Measurements from ENCODE around the gene HOXB9.

Gene HOXB9

DNA sequence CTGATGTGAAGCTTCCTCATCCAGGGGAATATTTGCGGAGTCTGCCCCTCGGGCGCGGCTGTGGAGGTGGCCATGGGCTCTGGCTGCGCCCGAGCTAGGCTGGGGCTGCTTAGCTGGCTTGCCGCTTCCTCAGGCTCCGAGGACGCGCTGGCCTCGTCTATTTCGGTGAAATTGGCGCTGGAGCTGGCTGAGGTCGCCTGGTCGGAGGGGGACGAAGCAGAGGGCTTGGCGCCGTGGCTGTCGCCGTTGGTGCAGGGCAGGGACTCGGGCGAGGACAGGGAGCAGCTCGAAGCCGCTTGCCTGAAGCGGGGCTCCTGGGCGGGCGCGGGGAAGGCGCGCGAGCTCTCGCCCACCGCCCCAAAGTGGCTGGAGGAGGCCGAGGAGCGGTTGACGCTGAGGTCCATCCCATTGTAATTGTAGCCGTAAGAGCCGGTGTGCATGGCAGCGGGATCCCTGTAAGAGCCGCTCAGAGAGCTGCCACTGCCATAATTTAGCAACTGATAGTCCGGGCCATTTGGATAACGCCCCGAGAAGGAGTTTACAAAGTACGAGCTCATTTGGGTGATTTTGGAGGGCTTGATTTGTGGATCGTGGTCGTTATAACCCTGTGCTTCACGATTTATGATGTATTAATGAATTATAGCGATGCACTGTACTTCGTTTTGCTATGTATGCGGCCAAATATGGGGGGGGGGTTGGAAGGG is 32.9 kb downstream of the HOXB9 start, which contains the start of gene HOXB5:
TSS of gene HOXB5 (minus strand) at position 654 of the 704 bp plus-strand sequence. CDS start at position 557, 97 bp downstream.
- no peak for TF ChIP-seq CTCF (IDR thresholded peaks at IDR 0.05; ENCODE audit: control insufficient read depth, extremely low read depth, insufficient read depth)
- no peak for DNase-seq (ENCODE audit: low read depth)
- H3K4me3 ChIP-seq (ENCODE audit: low read depth, low read length): no peak within 1 kb of the TSS

DNA sequence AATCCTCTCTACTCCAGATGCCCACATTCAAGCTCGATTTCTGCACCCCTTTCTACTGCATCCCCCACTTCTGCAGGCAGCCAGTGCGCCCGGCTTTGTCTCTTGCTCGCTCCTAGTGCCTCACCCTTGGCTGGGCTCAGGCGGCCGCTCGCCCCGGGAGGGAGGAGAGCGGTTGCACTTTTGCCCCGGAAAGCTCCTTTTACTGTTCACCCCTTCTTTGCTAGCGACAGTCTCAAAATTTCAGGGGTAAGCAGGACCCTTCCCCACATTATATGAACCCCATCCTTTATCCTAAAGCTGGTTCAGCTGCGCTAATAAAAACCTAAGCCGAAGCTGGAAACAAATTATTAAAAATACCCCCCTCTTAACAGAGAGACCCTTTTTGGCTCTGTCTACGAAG is 33.6 kb downstream of the HOXB9 start:
- no peak for TF ChIP-seq CTCF (IDR thresholded peaks at IDR 0.05; ENCODE audit: control insufficient read depth, extremely low read depth, insufficient read depth)
- H3K4me3 ChIP-seq (ENCODE audit: low read depth, low read length): no peak overlapping the region
- no peak for DNase-seq (ENCODE audit: low read depth)

GRCh38 chr17:48592057-48592514 is 34.1 kb downstream of the HOXB9 start:
- DNase-seq (ENCODE audit: low read depth): no peak

GRCh38 chr17:48591255-48592056 is 34.7 kb downstream of the HOXB9 start:
- no peak for DNase-seq (ENCODE audit: low read depth)
- TF ChIP-seq CTCF (IDR thresholded peaks at IDR 0.05; ENCODE audit: control insufficient read depth, extremely low read depth, insufficient read depth): no peak
- no peak overlapping the region for H3K4me3 ChIP-seq (ENCODE audit: low read depth, low read length)

More at GRCh38 chr17:48592057-48592514, 34.1 kb downstream of the HOXB9 start:
- no peak for TF ChIP-seq CTCF (IDR thresholded peaks at IDR 0.05; ENCODE audit: control insufficient read depth, extremely low read depth, insufficient read depth)
- H3K4me3 ChIP-seq (ENCODE audit: low read depth, low read length): no peak overlapping the region

DNA sequence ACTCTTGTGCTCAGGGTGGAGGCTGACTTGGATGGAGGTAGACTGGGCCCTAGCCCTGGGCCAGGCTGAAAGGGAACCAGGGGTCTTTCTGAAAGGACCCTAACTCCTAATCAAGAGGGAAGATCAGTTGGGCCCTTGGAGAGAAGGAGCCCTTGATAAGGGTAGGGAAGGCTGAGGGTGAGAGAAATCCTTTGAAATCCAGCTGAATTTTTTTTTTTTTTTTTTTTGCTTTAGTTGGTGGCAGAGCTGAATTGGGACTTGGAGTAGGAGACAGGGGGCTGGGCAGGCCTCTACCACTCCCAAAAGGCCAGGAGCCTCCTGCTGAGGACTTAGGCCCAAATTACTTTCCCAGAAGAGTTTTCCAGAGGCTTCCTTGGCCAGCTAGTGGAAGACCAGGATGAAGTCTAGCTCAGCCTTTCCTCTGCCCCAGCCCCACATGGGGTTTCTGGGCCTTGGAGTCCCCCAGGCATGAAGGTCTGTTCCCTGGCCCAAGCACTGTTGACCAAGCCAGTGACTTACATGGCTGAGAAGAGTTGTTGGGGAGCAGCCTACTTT is 35.5 kb downstream of the HOXB9 start:
- no peak overlapping the region for H3K4me3 ChIP-seq (ENCODE audit: low read depth, low read length)
- TF ChIP-seq CTCF (IDR thresholded peaks at IDR 0.05; ENCODE audit: control insufficient read depth, extremely low read depth, insufficient read depth): no peak
- no peak for DNase-seq (ENCODE audit: low read depth)

DNA sequence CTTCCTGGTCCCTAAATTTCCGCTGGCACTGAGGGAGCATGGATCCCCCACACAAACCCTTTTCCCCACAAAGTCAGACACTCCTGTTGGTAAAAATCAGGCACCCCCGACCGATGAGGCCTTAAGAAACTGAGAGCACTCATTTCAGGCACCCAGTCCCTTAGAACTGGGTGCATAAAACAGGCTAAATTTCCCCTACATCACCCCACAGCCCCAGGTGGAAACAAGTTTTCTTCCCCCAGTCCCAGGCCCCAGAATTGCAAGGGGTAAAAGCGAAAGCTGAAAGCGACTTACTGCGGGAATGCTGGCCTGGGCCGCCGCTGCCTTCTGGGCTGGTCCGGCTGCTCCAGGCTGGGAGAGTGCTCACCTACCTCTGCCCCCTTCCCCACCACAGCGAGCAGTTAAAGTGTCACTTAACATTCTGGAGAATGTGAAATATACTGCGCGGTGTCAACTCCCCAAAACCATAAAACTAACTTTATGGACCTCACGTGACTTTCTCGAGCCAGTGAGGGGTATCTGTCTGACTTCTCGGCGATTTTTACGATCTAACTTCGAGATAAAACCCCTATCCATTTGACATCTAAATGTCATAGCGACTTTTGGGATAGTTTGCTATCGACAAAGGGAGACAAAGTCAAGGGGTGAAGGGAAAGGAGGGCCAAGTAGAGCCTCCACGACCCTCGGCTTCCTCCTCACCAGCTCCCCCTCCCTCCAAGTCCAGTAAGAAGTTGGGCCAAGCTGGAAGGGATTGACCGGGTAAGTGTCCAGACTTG is 36.1 kb downstream of the HOXB9 start, which contains the start of gene HOXB3:
TSS of gene HOXB3 (minus strand) at position 411 of the 776 bp plus-strand sequence. CDS start 37,767 bp downstream, outside the sequence.
- no peak within 1 kb of the TSS for H3K4me3 ChIP-seq (ENCODE audit: low read depth, low read length)
- TF ChIP-seq CTCF (IDR thresholded peaks at IDR 0.05; ENCODE audit: control insufficient read depth, extremely low read depth, insufficient read depth): no peak
- DNase-seq (ENCODE audit: low read depth): no peak
